NK-92 (cell line): ENCODE data around the gene CASTOR1.

ENCODE experiments used
- DNase-seq: peaks from one replicate; lab custom pipeline; 2025; ENCODE audit not compliant: unreplicated experiment; lab: John Stamatoyannopoulos, UW

Gene CASTOR1

DNA sequence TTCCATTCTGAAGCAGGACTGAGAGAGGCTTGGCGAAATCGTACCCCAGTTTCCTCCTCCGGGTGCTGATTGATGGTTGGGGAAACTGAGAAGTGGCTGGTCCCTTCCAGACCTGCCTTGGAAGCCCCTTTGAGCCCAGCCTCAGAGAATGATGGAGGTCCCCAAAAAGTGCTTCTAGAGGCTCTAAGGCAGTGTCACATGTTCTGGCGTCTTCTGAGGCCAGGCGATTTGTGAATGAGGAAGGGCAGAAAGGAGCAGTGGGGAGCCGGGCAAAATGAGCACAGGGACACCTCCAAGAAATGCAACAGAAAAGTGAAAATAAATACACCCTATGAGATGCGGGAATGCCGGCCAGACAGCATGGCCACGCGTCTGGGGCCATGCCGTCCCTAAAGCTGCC lies 41.7 kb downstream of the CASTOR1 start:
- DNase-seq, result no peak

DNA sequence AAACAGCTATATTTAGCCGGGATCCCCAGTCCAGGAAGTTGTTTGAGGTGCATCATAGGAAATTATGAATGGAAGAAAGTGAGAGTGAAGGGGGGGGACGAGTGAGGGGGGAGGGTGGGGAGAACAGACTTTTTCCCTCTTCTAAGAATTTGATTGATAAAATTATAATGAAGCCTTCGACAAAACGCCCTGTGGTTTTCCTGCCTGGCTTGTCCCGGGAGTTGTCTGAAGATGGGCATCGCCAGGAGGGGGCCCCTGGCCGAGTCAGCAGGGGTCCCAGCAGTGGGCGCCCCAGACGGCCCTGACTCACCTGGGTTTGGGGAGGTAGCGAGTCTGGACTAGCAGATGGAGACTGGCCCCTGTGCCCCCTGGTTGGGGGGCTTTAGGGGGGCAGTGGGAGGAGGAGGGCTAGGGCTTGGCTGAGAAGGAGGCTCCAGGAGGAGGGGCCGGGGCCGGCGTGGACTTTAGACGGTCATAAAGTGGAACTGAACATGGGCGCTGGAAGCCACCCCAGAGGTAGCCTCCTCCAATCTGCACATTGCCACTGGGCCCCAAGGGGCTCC lies 42.4 kb downstream of the CASTOR1 start:
- no peak for DNase-seq

DNA sequence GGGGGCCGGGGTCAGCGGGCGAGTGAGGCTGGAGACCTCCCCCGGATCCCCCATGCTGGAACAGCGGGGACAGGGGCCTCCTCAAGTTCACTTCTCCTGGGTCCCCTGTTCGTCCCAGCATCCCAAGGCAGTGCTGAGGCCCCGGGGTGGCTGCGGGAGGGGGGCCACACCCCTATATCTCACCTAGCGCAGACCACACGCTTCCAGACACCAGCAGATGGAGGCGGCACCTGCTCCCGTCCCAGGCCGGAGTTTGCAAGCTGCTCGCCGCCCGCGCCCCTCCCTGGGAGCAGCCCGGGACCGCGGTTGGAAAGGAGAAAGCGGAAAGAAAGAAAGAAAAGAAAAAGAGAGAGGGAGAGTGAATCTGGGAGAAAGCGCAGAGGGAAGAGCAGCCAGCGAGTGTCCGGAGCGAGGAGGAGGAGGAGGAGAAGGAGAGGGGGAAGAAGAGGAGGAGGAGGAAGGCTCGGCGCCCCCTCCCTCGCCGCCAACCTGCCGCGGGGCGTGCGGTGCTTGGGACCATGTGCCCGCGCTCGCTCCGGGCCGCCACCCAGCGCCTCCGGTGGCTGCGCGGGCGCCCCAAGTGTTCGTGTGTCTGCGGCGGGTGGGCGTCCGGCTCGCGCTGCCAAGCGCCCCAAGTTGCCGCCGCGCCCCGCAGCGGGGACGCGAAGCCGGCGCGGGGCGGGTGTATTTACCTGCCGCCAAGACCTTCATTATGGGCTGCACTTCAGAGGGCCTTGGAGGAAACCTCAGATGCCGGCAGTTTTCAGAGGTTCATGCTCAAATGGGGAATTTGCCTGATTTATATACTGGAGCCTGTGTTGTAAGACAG lies 43.1 kb downstream of the CASTOR1 start, which contains the start of gene LIF:
TSS of gene LIF (minus strand) at position 775 of the 829 bp plus-strand sequence. CDS start at position 711, 64 bp downstream.
- DNase-seq, result no peak

- no peak for DNase-seq
These were observed 43.9 kb downstream of the CASTOR1 start for GRCh38 chr22:30245181-30245984.

GRCh38 chr22:30244641-30245040 lies 44.7 kb downstream of the CASTOR1 start:
- no peak for DNase-seq

GRCh38 chr22:30244066-30244465 lies 45.2 kb downstream of the CASTOR1 start:
- DNase-seq, result no peak

GRCh38 chr22:30243661-30244060 lies 45.6 kb downstream of the CASTOR1 start:
- DNase-seq, result no peak

DNA sequence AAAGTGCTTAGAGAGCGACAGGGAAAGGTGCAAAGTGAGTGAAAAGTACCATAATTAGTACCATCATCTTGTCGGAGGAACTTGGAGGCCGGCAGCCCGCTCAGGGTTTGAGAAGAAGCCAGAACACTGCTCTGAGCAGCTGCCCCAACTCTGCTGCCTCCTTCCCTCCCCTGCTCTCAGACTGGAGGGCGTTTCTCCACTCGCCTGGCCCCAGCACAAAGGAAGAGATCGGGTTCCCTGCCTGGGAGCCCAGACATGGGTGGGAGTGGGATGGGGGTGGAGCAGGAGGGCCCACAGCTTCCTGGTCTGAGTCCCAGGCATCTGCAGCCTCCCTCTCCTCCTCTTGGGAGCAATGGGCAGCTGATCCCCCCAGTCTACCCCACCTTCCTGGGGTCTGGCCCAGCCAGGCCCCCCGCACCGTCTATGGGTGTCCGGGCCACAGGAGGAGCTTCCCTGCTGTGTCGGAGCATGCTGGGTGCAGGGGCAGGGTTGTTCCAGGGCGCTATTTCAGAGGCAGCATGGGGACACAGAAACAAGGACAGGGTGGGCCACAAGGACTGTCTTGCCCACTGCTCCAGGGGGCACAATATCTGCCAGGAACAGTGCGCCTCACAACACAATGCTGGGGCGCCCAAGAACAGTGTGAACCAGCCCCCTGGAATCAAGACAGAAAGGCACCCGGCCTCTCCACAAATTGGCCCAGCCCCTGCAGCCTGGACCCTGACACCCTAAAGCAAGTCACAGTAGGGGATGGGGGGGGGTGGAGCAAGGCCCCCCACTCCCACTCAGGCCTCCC lies 47.5 kb downstream of the CASTOR1 start:
- no peak for DNase-seq

GRCh38 chr22:30240541-30241417 lies 48.5 kb downstream of the CASTOR1 start:
- DNase-seq, result no peak

- DNase-seq, result no peak
These were observed 49.6 kb downstream of the CASTOR1 start for GRCh38 chr22:30239488-30240405.

- no peak for DNase-seq
These were observed 50.4 kb downstream of the CASTOR1 start for GRCh38 chr22:30238661-30239487.

DNA sequence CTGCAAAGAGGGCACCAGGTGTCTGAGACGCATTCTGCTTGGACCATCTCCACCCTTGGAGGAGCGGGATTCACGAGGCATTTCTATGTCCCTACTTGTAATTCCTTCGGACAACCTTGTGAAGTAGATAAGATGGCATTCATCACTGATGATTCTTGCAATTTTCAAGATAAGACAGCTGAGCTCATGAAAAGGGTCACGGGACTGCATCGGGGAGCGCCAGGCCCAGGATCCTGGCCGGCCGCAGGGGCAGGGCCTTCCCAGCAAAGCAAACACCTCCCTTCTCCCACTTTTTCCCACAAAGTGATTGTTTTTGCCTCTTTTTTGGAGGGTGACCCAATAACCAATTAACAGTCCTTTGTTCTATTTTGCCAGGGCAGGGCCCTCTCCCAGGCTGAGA lies 51.2 kb downstream of the CASTOR1 start:
- no peak for DNase-seq

- no peak for DNase-seq
These were observed 52.4 kb downstream of the CASTOR1 start for GRCh38 chr22:30236875-30237274.

GRCh38 chr22:30235687-30236170 lies 53.6 kb downstream of the CASTOR1 start:
- no peak for DNase-seq
